ENCODE results near the gene TSC22D4.

TSC22D4 gene

DNA sequence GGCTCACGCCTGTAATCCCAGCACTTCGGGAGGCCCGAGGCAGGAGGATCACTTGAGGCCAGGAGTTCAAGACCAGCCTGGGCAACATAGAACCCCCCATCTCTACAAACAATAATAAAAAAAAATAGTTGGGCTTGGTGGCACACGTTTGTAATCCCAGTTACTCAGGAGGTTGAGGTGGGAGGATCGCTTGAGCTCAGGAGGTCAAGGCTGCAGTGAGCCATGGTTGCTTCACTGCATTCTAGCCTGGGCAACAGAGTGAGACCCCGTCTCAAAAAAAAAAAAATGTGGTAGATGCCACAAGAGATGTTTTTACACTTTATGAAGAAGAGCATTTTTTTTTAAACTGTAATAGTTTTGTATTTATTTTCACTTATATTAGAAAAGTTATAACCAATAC lies 17.5 kb upstream of the TSC22D4 start:
- TF ChIP-seq POLR2AphosphoS5 (IDR thresholded peaks at IDR 0.05; ENCODE audit: borderline replicate concordance, low read depth, low read length) (no peak), FOXP2 (optimal IDR thresholded peaks at IDR 0.05; ENCODE audit: control extremely low read depth, extremely low read length, insufficient read depth) (no peak), EZH2 (IDR thresholded peaks at IDR 0.05) (no peak)
- H3K9me3 ChIP-seq (ENCODE audit: low read depth, low read length) = no peaks in the 10 kb centered on the region
- H3K36me3 ChIP-seq (ENCODE audit: insufficient read depth, low read length) = no peaks in the 10 kb centered on the region
- no peak for DNase-seq (ENCODE audit: low read depth, low spot score)
- H3K27ac ChIP-seq = no peak overlapping the region
- H3K4me3 ChIP-seq = no peak overlapping the region
- no peak overlapping the region for H3K9ac ChIP-seq (ENCODE audit: insufficient read length)

DNA sequence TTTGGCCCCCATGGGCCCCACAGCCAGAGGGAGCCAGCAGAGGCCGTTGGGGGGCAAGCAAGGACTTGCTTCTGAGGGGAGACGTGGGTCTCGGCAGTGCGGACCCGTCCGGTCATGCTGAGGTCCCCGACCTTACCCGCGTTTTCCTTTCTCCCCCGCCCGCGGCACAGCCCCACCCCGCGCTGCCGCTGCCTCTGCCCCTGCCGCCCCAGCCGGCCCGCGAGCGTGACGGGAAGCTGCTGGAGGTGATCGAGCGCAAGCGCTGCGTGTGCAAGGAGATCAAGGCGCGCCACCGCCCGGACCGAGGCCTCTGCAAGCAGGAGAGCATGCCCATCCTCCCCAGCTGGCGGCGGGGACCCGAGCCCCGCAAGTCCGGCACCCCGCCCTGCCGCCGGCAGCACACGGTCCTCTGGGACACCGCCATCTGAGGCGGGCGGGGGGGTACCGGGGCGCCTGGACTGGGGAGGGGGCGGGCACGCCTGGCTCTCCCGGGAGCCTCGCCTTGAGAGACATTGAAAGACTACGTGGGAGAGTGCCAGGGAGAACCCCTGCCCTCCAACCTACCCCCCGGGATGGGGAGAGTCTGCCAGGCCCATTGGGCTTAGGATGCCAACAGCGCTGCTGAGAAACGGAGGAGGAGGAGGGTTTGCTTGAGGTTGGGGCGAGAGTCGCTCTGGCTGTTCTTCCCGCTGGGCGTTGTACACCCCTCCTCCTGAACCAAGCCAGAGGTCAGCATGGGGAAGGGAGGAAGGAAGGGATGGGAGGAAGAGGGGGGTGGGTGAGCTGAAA lies 14.7 kb upstream of the TSC22D4 start:
- no peak for DNase-seq (ENCODE audit: low read depth, low spot score)
- Histone ChIP-seq H3K9me3 (ENCODE audit: low read depth, low read length) (no peaks in the 10 kb centered on the region), H3K4me3 (no peak overlapping the region), H3K27ac (no peak overlapping the region), H3K36me3 (ENCODE audit: insufficient read depth, low read length) (no peaks in the 10 kb centered on the region), H3K9ac (ENCODE audit: insufficient read length) (no peak overlapping the region)
- TF ChIP-seq POLR2AphosphoS5 (IDR thresholded peaks at IDR 0.05; ENCODE audit: borderline replicate concordance, low read depth, low read length) = no peak
- TF ChIP-seq EZH2 (IDR thresholded peaks at IDR 0.05) = no peak
- no peak for TF ChIP-seq FOXP2 (optimal IDR thresholded peaks at IDR 0.05; ENCODE audit: control extremely low read depth, extremely low read length, insufficient read depth)

DNA sequence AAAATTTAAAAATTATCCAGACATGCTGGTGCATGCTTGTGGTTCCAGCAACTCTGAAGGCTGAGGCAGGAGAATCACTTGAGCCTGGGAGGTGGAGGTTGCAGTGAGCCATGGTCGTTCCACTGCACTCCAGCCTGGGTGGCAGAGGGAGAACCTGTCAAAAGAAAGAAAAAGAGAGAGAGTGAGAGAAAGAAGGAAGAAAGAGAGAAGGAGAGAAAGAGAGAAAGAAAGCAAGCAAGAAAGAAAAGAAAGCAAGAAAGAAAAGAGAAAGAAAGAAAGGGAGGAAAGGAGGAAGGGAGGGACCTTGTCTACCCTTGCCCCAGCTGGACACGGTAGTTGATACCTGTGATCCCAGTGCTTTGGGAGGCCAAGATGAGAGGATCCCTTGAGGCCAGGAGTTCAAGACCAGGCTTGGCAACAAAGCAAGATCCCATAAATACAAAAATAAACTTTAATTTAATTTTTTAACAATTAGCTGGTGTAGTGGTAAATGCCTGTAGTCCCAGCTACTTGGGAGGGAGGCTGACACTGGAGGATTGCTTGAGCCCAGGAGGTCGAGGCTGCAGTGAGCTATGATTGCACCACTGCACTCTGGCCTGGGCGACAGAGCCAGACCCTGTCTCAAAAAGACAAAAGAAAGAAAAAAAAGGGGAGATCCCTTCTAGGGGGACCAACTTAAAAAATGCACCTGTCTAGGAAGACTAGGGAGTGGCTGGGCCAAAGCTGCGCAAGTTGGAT lies 13.9 kb upstream of the TSC22D4 start:
- TF ChIP-seq EZH2 (IDR thresholded peaks at IDR 0.05) = no peak
- TF ChIP-seq POLR2AphosphoS5 (IDR thresholded peaks at IDR 0.05; ENCODE audit: borderline replicate concordance, low read depth, low read length) = no peak
- TF ChIP-seq FOXP2 (optimal IDR thresholded peaks at IDR 0.05; ENCODE audit: control extremely low read depth, extremely low read length, insufficient read depth) = no peak
- Histone ChIP-seq H3K27ac (no peak overlapping the region), H3K9ac (ENCODE audit: insufficient read length) (no peak overlapping the region), H3K4me3 (no peak overlapping the region), H3K9me3 (ENCODE audit: low read depth, low read length) (no peaks in the 10 kb centered on the region), H3K36me3 (ENCODE audit: insufficient read depth, low read length) (no peaks in the 10 kb centered on the region)
- no peak for DNase-seq (ENCODE audit: low read depth, low spot score)

GRCh38 chr7:100491192-100491578 lies 12.2 kb upstream of the TSC22D4 start:
- no peak overlapping the region for H3K9ac ChIP-seq (ENCODE audit: insufficient read length)
- H3K27ac ChIP-seq = no peak overlapping the region
- H3K4me3 ChIP-seq = no peak overlapping the region
- no peaks in the 10 kb centered on the region for H3K9me3 ChIP-seq (ENCODE audit: low read depth, low read length)
- H3K36me3 ChIP-seq (ENCODE audit: insufficient read depth, low read length) = no peaks in the 10 kb centered on the region
- TF ChIP-seq EZH2 (IDR thresholded peaks at IDR 0.05) = no peak
- no peak for TF ChIP-seq FOXP2 (optimal IDR thresholded peaks at IDR 0.05; ENCODE audit: control extremely low read depth, extremely low read length, insufficient read depth)
- TF ChIP-seq POLR2AphosphoS5 (IDR thresholded peaks at IDR 0.05; ENCODE audit: borderline replicate concordance, low read depth, low read length) = no peak
- DNase-seq (ENCODE audit: low read depth, low spot score) = no peak

GRCh38 chr7:100490483-100491191 lies 11.6 kb upstream of the TSC22D4 start:
- no peak for DNase-seq (ENCODE audit: low read depth, low spot score)
- TF ChIP-seq FOXP2 (optimal IDR thresholded peaks at IDR 0.05; ENCODE audit: control extremely low read depth, extremely low read length, insufficient read depth) (no peak), EZH2 (IDR thresholded peaks at IDR 0.05) (no peak), POLR2AphosphoS5 (IDR thresholded peaks at IDR 0.05; ENCODE audit: borderline replicate concordance, low read depth, low read length) (no peak)
- no peak overlapping the region for H3K4me3 ChIP-seq
- H3K27ac ChIP-seq = no peak overlapping the region
- H3K9me3 ChIP-seq (ENCODE audit: low read depth, low read length) = no peaks in the 10 kb centered on the region
- no peak overlapping the region for H3K9ac ChIP-seq (ENCODE audit: insufficient read length)
- H3K36me3 ChIP-seq (ENCODE audit: insufficient read depth, low read length) = no peaks in the 10 kb centered on the region

GRCh38 chr7:100489824-100490223 lies 10.8 kb upstream of the TSC22D4 start:
- Histone ChIP-seq H3K4me3 (no peak overlapping the region), H3K36me3 (ENCODE audit: insufficient read depth, low read length) (no peaks in the 10 kb centered on the region), H3K9me3 (ENCODE audit: low read depth, low read length) (no peaks in the 10 kb centered on the region), H3K27ac (no peak overlapping the region), H3K9ac (ENCODE audit: insufficient read length) (no peak overlapping the region)
- DNase-seq (ENCODE audit: low read depth, low spot score) = peak; percentile 91
- TF ChIP-seq POLR2AphosphoS5 (IDR thresholded peaks at IDR 0.05; ENCODE audit: borderline replicate concordance, low read depth, low read length) (no peak), FOXP2 (optimal IDR thresholded peaks at IDR 0.05; ENCODE audit: control extremely low read depth, extremely low read length, insufficient read depth) (no peak), EZH2 (IDR thresholded peaks at IDR 0.05) (no peak)

GRCh38 chr7:100489121-100489520 lies 10.1 kb upstream of the TSC22D4 start:
- Histone ChIP-seq H3K9me3 (ENCODE audit: low read depth, low read length) (no peaks in the 10 kb centered on the region), H3K27ac (no peak overlapping the region), H3K9ac (ENCODE audit: insufficient read length) (no peak overlapping the region), H3K36me3 (ENCODE audit: insufficient read depth, low read length) (no peaks in the 10 kb centered on the region), H3K4me3 (no peak overlapping the region)
- no peak for DNase-seq (ENCODE audit: low read depth, low spot score)
- TF ChIP-seq FOXP2 (optimal IDR thresholded peaks at IDR 0.05; ENCODE audit: control extremely low read depth, extremely low read length, insufficient read depth) = no peak
- TF ChIP-seq EZH2 (IDR thresholded peaks at IDR 0.05) = no peak
- TF ChIP-seq POLR2AphosphoS5 (IDR thresholded peaks at IDR 0.05; ENCODE audit: borderline replicate concordance, low read depth, low read length) = no peak
